SK-N-SH treated with all-trans-retinoic acid at 6 μM for 48 hours (cell line): ENCODE data around the gene ALK.

Experiments used
- ATAC-seq: fragments of 200-7000 bp; cut with Tn5 transposase; 3 replicates; pipeline ENCODE4 v1.9.1; 2020; ENCODE audit warnings: mild to moderate bottlenecking, moderate library complexity
- BACH2 ChIP-seq: fragments of 250-450 bp; sonication (Bioruptor Pico); IDR thresholded peaks from 2 replicates; pipeline ENCODE4 v1.9.0; 2021; ENCODE audit warnings: mild to moderate bottlenecking, borderline replicate concordance
- CSDC2 ChIP-seq: fragments of 250-450 bp; sonication (Bioruptor Pico); IDR thresholded peaks from 2 replicates; pipeline ENCODE4 v1.5.0; 2020; ENCODE audit warnings: mild to moderate bottlenecking, moderate library complexity
- GLIS3 ChIP-seq: fragments of 250-450 bp; sonication (Bioruptor Pico); IDR thresholded peaks from 2 replicates; pipeline ENCODE4 v1.5.0; 2020; ENCODE audit warnings: mild to moderate bottlenecking, moderate library complexity
- ISL1 ChIP-seq: fragments of 250-450 bp; sonication (Bioruptor Pico); IDR thresholded peaks from 2 replicates; pipeline ENCODE4 v2.1.2; 2022; ENCODE audit warnings: mild to moderate bottlenecking, moderate library complexity
- OSR1 ChIP-seq: fragments of 250-450 bp; sonication (Bioruptor Pico); IDR thresholded peaks from 2 replicates; pipeline ENCODE4 v1.8.0; 2022; ENCODE audit warnings: moderate library complexity, mild to moderate bottlenecking, inconsistent platforms
- PPARA ChIP-seq: fragments of 250-450 bp; sonication (Bioruptor Pico); IDR thresholded peaks from 2 replicates; pipeline ENCODE4 v1.5.0; 2020; ENCODE audit warnings: mild to moderate bottlenecking, borderline replicate concordance
- RARB ChIP-seq: fragments of 250-450 bp; sonication (Bioruptor Pico); IDR thresholded peaks from 2 replicates; pipeline ENCODE4 v1.8.0; 2021; ENCODE audit warnings: mild to moderate bottlenecking, moderate library complexity
- SNAI2 ChIP-seq: fragments of 250-450 bp; sonication (Bioruptor Pico); IDR thresholded peaks from 2 replicates; pipeline ENCODE4 v1.5.0; 2020; ENCODE audit warnings: mild to moderate bottlenecking, moderate library complexity
- TCF4 ChIP-seq: fragments of 250-450 bp; sonication (Bioruptor Pico); IDR thresholded peaks from 2 replicates; pipeline ENCODE4 v1.8.0; 2021; ENCODE audit warnings: mild to moderate bottlenecking, moderate library complexity, borderline replicate concordance
- ZFP3 ChIP-seq: fragments of 250-450 bp; sonication (Bioruptor Pico); IDR thresholded peaks from 2 replicates; pipeline ENCODE4 v1.5.0; 2020; ENCODE audit warnings: mild to moderate bottlenecking, moderate library complexity
- ZFP30 ChIP-seq: fragments of 450-650 bp; formaldehyde crosslinking; IDR thresholded peaks from 2 replicates; pipeline ENCODE4 v1.5.0; 2022; ENCODE audit warnings: mild to moderate bottlenecking, moderate library complexity
- ZNF565 ChIP-seq: fragments of 450-650 bp; formaldehyde crosslinking; conservative IDR thresholded peaks from 2 replicates; pipeline ENCODE4 v1.5.0; 2020; ENCODE audit warnings: low read depth, mild to moderate bottlenecking, moderate library complexity
- ZNF70 ChIP-seq: fragments of 450-650 bp; formaldehyde crosslinking; IDR thresholded peaks from 2 replicates; pipeline ENCODE4 v1.5.0; 2020; ENCODE audit warnings: mild to moderate bottlenecking, moderate library complexity
- ZNF8 ChIP-seq: fragments of 450-650 bp; formaldehyde crosslinking; IDR thresholded peaks from 2 replicates; pipeline ENCODE4 v1.5.0; 2020; ENCODE audit warnings: mild to moderate bottlenecking, moderate library complexity
- TF ChIP-seq, protein P1 (sequence below): fragments of 250-450 bp; sonication (Bioruptor Pico); IDR thresholded peaks from 2 replicates; pipeline ENCODE4 v1.5.1; 2020; ENCODE audit warnings: low read depth, mild to moderate bottlenecking, moderate library complexity
- TF ChIP-seq, protein P2 (sequence below): fragments of 250-450 bp; sonication (Bioruptor Pico); IDR thresholded peaks from 2 replicates; pipeline ENCODE4 v1.8.0; 2020; ENCODE audit warnings: mild to moderate bottlenecking, moderate library complexity, borderline replicate concordance
- TF ChIP-seq, protein P3 (sequence below): fragments of 250-450 bp; sonication (Bioruptor Pico); IDR thresholded peaks from 2 replicates; pipeline ENCODE4 v1.5.0; 2020; ENCODE audit warnings: mild to moderate bottlenecking, moderate library complexity
- TF ChIP-seq, protein P4 (sequence below): fragments of 250-450 bp; sonication (Bioruptor Pico); IDR thresholded peaks from 2 replicates; pipeline ENCODE4 v1.5.1; 2021; ENCODE audit warnings: mild to moderate bottlenecking, moderate library complexity

The ALK gene

DNA sequence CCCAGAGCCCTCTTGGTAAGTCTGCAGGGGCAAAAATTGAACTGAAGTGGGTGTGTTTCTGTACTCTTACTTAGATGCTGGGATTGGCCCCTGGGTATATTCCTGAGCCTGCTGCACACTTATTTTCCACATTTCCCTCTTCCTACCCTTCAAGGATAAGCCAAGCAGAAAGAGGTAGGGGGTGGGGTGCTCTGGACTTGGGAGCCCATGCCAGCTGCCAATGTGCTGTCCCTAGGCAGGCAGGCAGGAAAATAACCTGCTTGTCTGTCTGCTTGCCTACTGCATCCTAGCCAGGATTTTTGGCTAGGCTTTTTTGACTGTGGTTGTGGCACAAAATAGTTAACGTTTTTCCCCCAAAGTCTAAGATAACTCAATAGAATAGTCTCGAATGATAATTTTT, 234.3 kb downstream of the ALK start:
- ATAC-seq: no peak
- TF ChIP-seq PPARA (CRISPR knock-in tag) (no peak), ZNF565 (CRISPR knock-in tag) (no peak), TCF4 (no peak), CSDC2 (CRISPR knock-in tag) (no peak), ZNF70 (CRISPR knock-in tag) (no peak), ISL1 (CRISPR knock-in tag) (no peak), ZNF8 (CRISPR knock-in tag) (no peak), OSR1 (CRISPR knock-in tag) (no peak), RARB (CRISPR knock-in tag) (no peak)
- TF ChIP-seq, protein P1, sequence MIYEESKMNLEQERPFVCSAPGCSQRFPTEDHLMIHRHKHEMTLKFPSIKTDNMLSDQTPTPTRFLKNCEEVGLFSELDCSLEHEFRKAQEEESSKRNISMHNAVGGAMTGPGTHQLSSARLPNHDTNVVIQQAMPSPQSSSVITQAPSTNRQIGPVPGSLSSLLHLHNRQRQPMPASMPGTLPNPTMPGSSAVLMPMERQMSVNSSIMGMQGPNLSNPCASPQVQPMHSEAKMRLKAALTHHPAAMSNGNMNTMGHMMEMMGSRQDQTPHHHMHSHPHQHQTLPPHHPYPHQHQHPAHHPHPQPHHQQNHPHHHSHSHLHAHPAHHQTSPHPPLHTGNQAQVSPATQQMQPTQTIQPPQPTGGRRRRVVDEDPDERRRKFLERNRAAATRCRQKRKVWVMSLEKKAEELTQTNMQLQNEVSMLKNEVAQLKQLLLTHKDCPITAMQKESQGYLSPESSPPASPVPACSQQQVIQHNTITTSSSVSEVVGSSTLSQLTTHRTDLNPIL (CRISPR knock-in tag): no peak
- TF ChIP-seq, protein P2, sequence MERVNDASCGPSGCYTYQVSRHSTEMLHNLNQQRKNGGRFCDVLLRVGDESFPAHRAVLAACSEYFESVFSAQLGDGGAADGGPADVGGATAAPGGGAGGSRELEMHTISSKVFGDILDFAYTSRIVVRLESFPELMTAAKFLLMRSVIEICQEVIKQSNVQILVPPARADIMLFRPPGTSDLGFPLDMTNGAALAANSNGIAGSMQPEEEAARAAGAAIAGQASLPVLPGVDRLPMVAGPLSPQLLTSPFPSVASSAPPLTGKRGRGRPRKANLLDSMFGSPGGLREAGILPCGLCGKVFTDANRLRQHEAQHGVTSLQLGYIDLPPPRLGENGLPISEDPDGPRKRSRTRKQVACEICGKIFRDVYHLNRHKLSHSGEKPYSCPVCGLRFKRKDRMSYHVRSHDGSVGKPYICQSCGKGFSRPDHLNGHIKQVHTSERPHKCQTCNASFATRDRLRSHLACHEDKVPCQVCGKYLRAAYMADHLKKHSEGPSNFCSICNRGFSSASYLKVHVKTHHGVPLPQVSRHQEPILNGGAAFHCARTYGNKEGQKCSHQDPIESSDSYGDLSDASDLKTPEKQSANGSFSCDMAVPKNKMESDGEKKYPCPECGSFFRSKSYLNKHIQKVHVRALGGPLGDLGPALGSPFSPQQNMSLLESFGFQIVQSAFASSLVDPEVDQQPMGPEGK (CRISPR knock-in tag): no peak
- TF ChIP-seq, protein P3, sequence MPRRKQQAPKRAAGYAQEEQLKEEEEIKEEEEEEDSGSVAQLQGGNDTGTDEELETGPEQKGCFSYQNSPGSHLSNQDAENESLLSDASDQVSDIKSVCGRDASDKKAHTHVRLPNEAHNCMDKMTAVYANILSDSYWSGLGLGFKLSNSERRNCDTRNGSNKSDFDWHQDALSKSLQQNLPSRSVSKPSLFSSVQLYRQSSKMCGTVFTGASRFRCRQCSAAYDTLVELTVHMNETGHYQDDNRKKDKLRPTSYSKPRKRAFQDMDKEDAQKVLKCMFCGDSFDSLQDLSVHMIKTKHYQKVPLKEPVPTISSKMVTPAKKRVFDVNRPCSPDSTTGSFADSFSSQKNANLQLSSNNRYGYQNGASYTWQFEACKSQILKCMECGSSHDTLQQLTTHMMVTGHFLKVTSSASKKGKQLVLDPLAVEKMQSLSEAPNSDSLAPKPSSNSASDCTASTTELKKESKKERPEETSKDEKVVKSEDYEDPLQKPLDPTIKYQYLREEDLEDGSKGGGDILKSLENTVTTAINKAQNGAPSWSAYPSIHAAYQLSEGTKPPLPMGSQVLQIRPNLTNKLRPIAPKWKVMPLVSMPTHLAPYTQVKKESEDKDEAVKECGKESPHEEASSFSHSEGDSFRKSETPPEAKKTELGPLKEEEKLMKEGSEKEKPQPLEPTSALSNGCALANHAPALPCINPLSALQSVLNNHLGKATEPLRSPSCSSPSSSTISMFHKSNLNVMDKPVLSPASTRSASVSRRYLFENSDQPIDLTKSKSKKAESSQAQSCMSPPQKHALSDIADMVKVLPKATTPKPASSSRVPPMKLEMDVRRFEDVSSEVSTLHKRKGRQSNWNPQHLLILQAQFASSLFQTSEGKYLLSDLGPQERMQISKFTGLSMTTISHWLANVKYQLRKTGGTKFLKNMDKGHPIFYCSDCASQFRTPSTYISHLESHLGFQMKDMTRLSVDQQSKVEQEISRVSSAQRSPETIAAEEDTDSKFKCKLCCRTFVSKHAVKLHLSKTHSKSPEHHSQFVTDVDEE (CRISPR knock-in tag): no peak
- TF ChIP-seq, all 23 proteins: peak for 0

DNA sequence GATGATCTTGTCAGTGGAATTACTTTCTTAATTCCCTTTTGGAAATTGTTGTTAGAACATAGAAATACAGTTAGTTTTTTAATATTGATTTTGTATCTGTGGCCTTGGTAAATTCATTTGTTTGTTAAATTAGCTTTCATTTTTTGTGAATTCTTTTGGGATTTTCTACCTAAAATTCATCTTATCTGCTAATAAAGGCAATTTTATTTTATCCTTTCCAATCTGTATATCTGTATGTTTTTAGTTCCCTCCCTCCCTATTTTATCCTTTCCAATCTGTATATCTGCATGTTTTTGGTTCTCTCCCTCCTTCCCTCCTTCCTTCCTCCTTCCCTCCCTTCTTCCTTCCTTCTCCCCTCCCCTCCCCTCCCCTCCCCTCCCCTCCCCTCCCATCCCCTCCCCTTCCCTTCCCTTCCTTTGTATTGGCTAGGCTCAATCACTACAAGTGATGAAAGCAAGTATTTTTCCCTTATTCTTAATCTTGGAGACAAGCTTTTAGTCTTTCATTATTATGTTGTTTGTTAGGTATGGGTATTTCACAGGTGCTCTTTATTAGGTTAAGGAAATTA, 244.4 kb downstream of the ALK start:
- no peak for ATAC-seq
- no peak for TF ChIP-seq CSDC2 (CRISPR knock-in tag)
- no peak for TF ChIP-seq BACH2 (CRISPR knock-in tag)
- TF ChIP-seq ZFP3 (CRISPR knock-in tag): no peak
- no peak for TF ChIP-seq ZNF565 (CRISPR knock-in tag)
- no peak for TF ChIP-seq PPARA (CRISPR knock-in tag)
- no peak for TF ChIP-seq TCF4

DNA sequence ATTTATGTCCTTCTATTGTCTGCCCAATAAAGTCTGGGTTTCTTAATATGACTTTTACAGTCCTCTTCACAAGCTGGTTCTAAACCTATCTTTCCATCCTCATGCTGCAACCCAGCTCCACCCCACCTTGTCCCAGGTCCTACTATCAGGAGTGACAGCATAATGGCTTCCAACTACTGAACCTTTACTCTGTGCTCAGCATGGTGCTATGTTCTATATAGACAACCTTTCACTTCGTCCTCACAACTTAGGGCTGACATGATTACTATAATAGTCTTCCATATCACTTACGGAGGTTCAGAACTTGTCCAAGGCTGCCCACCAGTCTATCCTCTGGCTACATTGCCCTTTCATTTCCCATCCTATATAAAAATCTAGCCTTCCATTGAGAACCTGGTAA, 256.8 kb downstream of the ALK start:
- ATAC-seq: no peak
- TF ChIP-seq ZNF8 (CRISPR knock-in tag) (no peak), ZNF565 (CRISPR knock-in tag) (no peak), ZFP30 (no peak), PPARA (CRISPR knock-in tag) (no peak), CSDC2 (CRISPR knock-in tag) (no peak), ZFP3 (CRISPR knock-in tag) (no peak), ISL1 (CRISPR knock-in tag) (no peak), GLIS3 (CRISPR knock-in tag) (no peak)

DNA sequence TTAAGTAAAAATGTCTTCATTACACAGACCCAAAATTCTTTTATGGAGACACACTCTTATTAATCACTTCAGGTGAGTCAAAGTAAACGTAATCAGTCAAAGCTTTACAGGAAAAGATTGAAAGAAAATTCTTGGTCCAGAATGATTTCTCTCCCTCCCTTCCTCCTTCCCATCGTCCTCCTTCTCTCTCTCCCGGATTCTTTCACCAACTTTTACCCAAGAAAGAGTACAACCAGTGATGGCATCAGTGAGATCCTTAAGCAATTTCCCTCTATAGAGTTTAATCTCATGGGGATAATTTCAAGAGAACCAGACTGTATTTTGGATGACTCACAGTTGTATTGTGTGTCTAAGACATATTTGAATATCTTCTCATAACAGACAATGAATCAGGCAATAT, 258.1 kb downstream of the ALK start:
- no peak for ATAC-seq

DNA sequence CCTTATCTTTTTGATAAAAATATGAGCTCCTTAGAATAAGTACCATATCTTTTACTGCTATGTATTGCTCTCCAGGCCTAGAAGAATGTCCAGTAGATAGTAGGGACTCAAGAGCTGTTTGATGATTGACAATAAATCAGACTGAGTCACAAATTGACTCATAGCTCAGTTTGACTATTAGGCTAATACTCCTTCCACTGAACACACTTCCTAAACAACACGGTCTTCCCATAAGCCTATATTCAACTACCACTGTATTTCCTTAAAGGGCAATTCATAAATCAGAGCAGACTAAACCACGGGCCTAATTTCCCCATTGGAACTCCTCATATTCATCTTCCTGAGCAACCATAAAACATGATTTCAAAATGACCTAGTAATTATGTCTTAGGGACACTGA, 258.5 kb downstream of the ALK start:
- no peak for ATAC-seq
- TF ChIP-seq, protein P4, sequence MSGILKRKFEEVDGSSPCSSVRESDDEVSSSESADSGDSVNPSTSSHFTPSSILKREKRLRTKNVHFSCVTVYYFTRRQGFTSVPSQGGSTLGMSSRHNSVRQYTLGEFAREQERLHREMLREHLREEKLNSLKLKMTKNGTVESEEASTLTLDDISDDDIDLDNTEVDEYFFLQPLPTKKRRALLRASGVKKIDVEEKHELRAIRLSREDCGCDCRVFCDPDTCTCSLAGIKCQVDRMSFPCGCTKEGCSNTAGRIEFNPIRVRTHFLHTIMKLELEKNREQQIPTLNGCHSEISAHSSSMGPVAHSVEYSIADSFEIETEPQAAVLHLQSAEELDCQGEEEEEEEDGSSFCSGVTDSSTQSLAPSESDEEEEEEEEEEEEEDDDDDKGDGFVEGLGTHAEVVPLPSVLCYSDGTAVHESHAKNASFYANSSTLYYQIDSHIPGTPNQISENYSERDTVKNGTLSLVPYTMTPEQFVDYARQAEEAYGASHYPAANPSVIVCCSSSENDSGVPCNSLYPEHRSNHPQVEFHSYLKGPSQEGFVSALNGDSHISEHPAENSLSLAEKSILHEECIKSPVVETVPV (CRISPR knock-in tag): no peak
- TF ChIP-seq, protein P3 (CRISPR knock-in tag): no peak
- no peak for TF ChIP-seq ZNF8 (CRISPR knock-in tag)
- no peak for TF ChIP-seq TCF4
- TF ChIP-seq BACH2 (CRISPR knock-in tag): no peak
- TF ChIP-seq ZFP3 (CRISPR knock-in tag): no peak
- TF ChIP-seq GLIS3 (CRISPR knock-in tag): no peak
- TF ChIP-seq OSR1 (CRISPR knock-in tag): no peak
- no peak for TF ChIP-seq ZFP30

More for the DNA sequence above, 258.1 kb downstream of the ALK start:
- TF ChIP-seq ZNF70 (CRISPR knock-in tag) (no peak), CSDC2 (CRISPR knock-in tag) (no peak), ISL1 (CRISPR knock-in tag) (peak; percentile 37), BACH2 (CRISPR knock-in tag) (no peak), SNAI2 (CRISPR knock-in tag) (no peak), ZFP30 (no peak)
- TF ChIP-seq, protein P1 (CRISPR knock-in tag): no peak
